GM20000 (cell line): ENCODE data around the gene WWC1.

ENCODE experiments used
- DNase-seq: peaks from one replicate; pipeline ENCODE4 v3.0.0; 2012; ENCODE audit warnings: low spot score
- CTCF ChIP-seq: IDR thresholded peaks from 2 replicates; pipeline ENCODE4 v1.5.1; 2012; ENCODE audit warnings: mild to moderate bottlenecking, control low read depth; ENCODE audit errors: extremely low read depth, missing control alignments

Gene WWC1

GRCh38 chr5:168291342-168291963 lies at the start of gene WWC1:
Gene WWC1, plus strand, starts transcription at chr5:168291645. Its CDS starts 508 bp downstream, at chr5:168292153.
- peak; percentile 86 for DNase-seq
- TF ChIP-seq CTCF, result no peak

GRCh38 chr5:168244838-168245559 lies 46.4 kb upstream of the WWC1 start:
- no peak for DNase-seq
- TF ChIP-seq CTCF, result no peak

GRCh38 chr5:168249923-168250322 lies 41.5 kb upstream of the WWC1 start:
- DNase-seq, result no peak
- TF ChIP-seq CTCF, result no peak

GRCh38 chr5:168251259-168251658 lies 40.2 kb upstream of the WWC1 start:
- TF ChIP-seq CTCF, result no peak
- DNase-seq, result no peak

GRCh38 chr5:168254013-168254693 lies 37.3 kb upstream of the WWC1 start:
- no peak for DNase-seq
- no peak for TF ChIP-seq CTCF

GRCh38 chr5:168260353-168261226 lies 30.9 kb upstream of the WWC1 start:
- no peak for TF ChIP-seq CTCF

More at GRCh38 chr5:168260353-168261226, 30.9 kb upstream of the WWC1 start:
- DNase-seq, result no peak
